WTC11 (cell line): ENCODE data around the gene SMARCA2.

Source experiments
- CREM ChIP-seq: sonication (generic); formaldehyde crosslinking; IDR thresholded peaks from 2 replicates; pipeline ENCODE4 v1.8.1; 2022; ENCODE audit warnings: mild to moderate bottlenecking, missing genetic modification reagents, moderate library complexity
- CTCF ChIP-seq: fragments of 200-600 bp; IDR thresholded peaks from 2 replicates; pipeline ENCODE4 v1.8.0; 2022; ENCODE audit warnings: antibody characterized with exemption
- NFE2L1 ChIP-seq: sonication (generic); formaldehyde crosslinking; IDR thresholded peaks from 2 replicates; pipeline ENCODE4 v1.8.1; 2023; ENCODE audit warnings: missing genetic modification reagents
- NFYB ChIP-seq: sonication (generic); formaldehyde crosslinking; conservative IDR thresholded peaks from 2 replicates; pipeline ENCODE4 v1.8.0; 2022; ENCODE audit warnings: low read depth, missing genetic modification reagents
- NR2C2 ChIP-seq: sonication (generic); formaldehyde crosslinking; IDR thresholded peaks from 2 replicates; pipeline ENCODE4 v1.8.0; 2022; ENCODE audit warnings: mild to moderate bottlenecking, missing genetic modification reagents
- PREB ChIP-seq: sonication (generic); formaldehyde crosslinking; IDR thresholded peaks from 2 replicates; pipeline ENCODE4 v1.8.1; 2022; ENCODE audit warnings: mild to moderate bottlenecking, missing genetic modification reagents, moderate library complexity, borderline replicate concordance
- ZNF219 ChIP-seq: sonication (generic); formaldehyde crosslinking; IDR thresholded peaks from 2 replicates; pipeline ENCODE4 v1.8.0; 2023; ENCODE audit warnings: missing genetic modification reagents, mild to moderate bottlenecking, borderline replicate concordance

- no peak for TF ChIP-seq CTCF
- no peak for TF ChIP-seq NR2C2 (CRISPR knock-in tag)
- no peak for TF ChIP-seq CREM
- TF ChIP-seq NFE2L1 (CRISPR knock-in tag), result no peak
- TF ChIP-seq ZNF219 (CRISPR knock-in tag), result no peak
- no peak for TF ChIP-seq PREB
- TF ChIP-seq NFYB, result no peak
Measured at GRCh38 chr9:1978941-1979340, 36.2 kb upstream of the SMARCA2 start.
